ENCODE results near the gene ILK.
A peak's percentile ranks its signal among the peaks of the same experiment; 100 is the strongest.

ILK gene

DNA sequence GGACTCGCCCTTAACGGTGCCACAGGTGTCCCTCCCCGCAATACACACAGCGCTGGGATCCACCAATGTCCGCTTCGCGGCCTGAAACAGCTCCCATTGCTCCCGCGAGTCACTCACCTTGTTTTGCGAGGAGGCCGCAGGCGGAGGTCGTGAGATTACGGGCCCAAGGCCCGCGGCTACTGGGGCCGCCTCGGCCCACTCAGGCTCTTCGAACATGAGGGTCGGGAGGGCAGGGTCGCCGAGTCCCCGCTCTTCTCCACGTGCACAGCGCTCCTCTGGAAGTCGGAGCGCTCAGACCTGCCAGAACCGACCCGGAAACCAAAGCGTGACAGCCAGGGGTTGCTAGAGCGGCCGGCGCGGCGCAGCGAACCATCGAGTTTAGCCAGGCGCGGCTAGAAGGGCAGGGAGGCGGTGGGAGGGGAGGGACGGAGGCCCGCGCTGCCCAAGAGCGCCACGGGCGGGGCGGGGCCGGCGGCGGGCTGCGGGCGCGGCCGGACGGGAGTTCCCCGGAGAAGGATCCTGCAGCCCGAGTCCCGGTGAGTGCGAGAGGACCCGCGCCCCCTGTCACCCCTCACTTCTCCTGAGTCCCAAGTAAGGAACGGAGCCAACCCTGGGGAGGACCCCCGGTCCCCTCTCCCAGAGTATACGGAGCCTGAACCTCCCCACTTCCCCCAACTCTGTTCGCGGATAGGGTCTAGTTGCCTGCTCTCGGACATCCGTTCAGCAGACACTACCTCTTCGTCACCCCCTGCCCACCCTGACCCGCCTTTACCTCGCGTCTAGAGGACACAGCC, at the start of gene ILK, which contains the start of gene RRP8:
Gene ILK, plus strand, starts transcription at position 488 of the 794 bp plus-strand sequence. CDS start 498 bp downstream, outside the sequence.
Gene RRP8, minus strand, starts transcription at position 330 of the 794 bp plus-strand sequence. Its CDS starts 114 bp downstream, at position 216.
- TF ChIP-seq POLR2AphosphoS5 (IDR thresholded peaks at IDR 0.05; ENCODE audit: borderline replicate concordance, low read depth, low read length) = peak; percentile 84; the same call in 1 of the 2 replicates
- TF ChIP-seq FOXP2 (optimal IDR thresholded peaks at IDR 0.05; ENCODE audit: control extremely low read depth, extremely low read length, insufficient read depth) = no peak
- no peak for DNase-seq (ENCODE audit: low read depth, low spot score)
- Histone ChIP-seq H3K9me3 (ENCODE audit: low read depth, low read length) (no peaks in the 10 kb centered on the region), H3K9ac (ENCODE audit: insufficient read length) (peak within 1 kb of the TSS; percentile 94), H3K36me3 (ENCODE audit: insufficient read depth, low read length) (peaks cover 40% of the 10 kb centered on the region), H3K4me3 (peak within 1 kb of the TSS; percentile 98), H3K27ac (peak within 1 kb of the TSS; percentile 27)

DNA sequence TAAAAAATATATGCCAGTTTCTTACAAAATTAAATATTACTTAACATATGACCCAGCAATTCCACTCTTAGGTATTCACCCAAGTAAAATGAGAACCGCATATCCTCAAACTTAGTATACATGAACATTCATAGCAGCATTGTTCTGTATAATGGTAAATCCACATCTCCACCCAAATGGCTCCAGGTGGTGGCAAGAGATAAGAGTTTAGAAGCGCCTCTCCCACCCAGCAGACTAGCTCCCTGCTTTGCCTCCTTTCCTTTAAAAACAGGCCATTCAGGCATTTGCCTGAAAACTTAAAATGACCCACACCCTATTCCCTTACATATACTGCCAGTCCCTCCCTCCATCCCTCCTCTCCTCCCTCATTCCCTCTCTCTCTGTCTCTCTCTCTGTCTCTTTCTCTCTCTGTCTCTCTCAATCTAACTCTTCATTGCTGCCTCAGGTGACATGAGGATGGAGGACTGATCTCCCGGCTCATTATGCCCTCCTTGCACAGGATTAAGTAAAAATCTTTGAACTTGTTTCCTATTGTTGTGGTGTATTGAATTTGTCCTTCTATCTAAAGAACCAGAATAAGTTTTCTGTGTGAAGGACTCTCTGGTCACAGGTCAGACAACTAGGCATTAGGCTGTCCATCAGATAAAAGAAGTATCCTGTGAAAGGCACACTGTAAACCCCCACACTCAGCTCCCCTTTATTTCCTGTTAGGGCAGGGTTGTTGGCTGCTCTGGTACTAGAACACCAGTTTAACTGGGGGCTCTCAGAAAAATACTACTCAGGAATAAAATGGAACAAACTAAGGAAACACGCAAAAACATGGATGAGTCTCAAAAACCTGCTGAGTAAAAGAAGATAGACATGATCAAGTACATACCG, 48.5 kb upstream of the ILK start:
- Histone ChIP-seq H3K9ac (ENCODE audit: insufficient read length) (no peak overlapping the region), H3K9me3 (ENCODE audit: low read depth, low read length) (no peaks in the 10 kb centered on the region), H3K36me3 (ENCODE audit: insufficient read depth, low read length) (no peaks in the 10 kb centered on the region), H3K4me3 (no peak overlapping the region), H3K27ac (no peak overlapping the region)
- TF ChIP-seq EZH2 (IDR thresholded peaks at IDR 0.05) (no peak), POLR2AphosphoS5 (IDR thresholded peaks at IDR 0.05; ENCODE audit: borderline replicate concordance, low read depth, low read length) (no peak), FOXP2 (optimal IDR thresholded peaks at IDR 0.05; ENCODE audit: control extremely low read depth, extremely low read length, insufficient read depth) (no peak)
- no peak for DNase-seq (ENCODE audit: low read depth, low spot score)

DNA sequence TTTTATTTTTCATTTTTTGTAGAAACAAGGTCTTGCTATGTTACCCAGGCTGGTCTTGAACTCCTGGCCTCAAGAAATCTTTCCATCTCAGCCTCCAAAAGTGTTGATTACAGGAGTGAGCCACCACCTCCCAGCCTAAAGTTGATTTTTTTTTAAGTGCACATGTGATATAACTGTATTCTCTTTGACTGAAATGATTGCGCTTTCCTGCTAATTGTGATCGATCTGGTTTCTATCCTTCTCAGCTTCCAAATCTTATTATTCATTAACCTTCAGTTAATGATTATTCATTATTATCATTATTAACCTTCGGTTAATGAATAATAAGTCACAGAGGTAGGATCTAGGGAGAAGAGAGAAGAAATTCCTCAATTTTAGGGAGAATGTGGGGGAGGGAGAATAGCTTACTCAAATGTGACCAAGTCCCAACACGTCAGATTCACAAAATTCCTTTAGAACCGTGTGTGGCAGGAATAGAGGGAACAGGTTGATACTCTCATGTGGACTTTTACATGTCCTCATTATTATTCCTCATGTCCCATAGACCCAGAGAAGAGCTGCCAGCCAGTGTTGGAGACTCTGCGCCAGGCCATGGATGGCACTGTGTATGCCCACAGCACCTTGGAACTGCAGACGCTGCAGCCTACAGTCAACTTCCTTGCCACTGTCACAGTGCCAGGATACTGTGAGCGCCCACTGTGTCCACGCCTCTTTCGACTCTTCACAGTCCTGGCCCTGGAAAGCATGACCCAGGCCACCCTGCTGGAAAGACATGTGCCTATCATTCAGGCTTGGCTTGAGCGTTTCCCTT, 47.2 kb upstream of the ILK start:
- no peak overlapping the region for H3K4me3 ChIP-seq
- TF ChIP-seq EZH2 (IDR thresholded peaks at IDR 0.05) (no peak), POLR2AphosphoS5 (IDR thresholded peaks at IDR 0.05; ENCODE audit: borderline replicate concordance, low read depth, low read length) (no peak), FOXP2 (optimal IDR thresholded peaks at IDR 0.05; ENCODE audit: control extremely low read depth, extremely low read length, insufficient read depth) (no peak)
- no peak overlapping the region for H3K9ac ChIP-seq (ENCODE audit: insufficient read length)

DNA sequence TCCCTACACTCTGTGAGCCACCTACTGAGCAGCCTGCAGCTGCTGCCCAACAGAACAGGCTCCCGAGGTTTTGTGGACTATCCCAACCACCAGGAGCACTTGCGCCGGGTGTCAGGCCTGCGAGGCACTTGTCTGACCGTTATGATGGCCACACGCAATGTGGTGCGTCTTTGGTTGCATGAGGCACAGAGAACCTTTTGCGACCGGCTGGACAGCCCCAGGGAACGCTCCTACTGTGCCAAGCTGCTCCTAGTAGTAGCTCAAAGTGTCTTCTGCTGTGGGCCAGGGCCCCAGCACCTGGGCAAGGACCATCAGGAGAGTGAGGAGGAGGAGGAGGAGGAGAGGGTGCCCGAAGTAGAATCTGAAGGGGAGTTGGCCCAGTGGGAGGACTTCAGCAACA, 46.5 kb upstream of the ILK start:
- no peak for TF ChIP-seq POLR2AphosphoS5 (IDR thresholded peaks at IDR 0.05; ENCODE audit: borderline replicate concordance, low read depth, low read length)
- no peak for TF ChIP-seq EZH2 (IDR thresholded peaks at IDR 0.05)
- no peak for TF ChIP-seq FOXP2 (optimal IDR thresholded peaks at IDR 0.05; ENCODE audit: control extremely low read depth, extremely low read length, insufficient read depth)
- no peak overlapping the region for H3K4me3 ChIP-seq

More for the DNA sequence above, 47.2 kb upstream of the ILK start:
- DNase-seq (ENCODE audit: low read depth, low spot score) = no peak
- Histone ChIP-seq H3K27ac (no peak overlapping the region), H3K9me3 (ENCODE audit: low read depth, low read length) (no peaks in the 10 kb centered on the region), H3K36me3 (ENCODE audit: insufficient read depth, low read length) (no peaks in the 10 kb centered on the region)

DNA sequence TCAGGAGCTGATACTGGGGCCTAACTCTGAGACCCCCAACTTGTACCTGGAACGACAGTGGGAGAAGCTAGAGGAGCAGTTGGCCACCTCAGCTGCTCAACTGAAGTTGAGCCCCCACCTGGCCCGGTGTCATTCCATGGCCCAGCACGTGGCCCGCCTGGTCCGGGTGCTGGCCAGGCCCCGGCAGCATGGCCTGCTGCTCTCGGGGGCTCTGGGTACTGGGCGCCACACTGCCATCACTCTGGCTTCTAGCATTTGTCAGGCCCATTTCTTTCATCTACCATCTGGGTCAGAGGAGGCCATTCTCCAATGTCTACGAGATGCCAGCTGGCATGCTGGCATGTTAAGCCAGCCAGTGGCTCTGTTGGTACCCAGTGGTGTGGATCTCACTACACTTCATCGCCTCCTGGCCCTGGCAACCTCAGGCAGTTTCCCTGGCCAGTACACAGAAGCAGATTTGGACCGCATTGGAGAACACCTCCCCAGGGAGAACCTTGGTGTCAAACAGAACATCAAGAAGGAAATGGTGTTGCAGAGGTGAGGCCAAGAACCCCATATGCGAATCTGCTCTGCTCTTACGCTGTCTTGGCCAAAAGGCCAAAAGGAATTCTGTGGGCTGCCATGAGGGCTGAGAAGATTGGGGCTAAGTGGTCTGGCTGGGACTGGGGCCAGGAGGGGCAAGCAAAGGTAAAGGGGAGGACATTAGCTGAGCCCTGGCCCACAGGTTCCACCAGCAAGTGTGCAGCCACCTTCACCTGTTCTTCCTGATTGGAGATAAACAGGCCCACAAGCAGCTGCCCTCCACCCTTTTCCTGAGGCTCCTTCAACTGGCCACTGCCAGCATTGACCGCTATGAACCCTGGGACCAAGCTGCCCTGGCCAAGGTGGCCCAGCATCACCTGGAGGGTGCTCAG, 45.6 kb upstream of the ILK start:
- Histone ChIP-seq H3K4me3 (no peak overlapping the region), H3K9me3 (ENCODE audit: low read depth, low read length) (no peaks in the 10 kb centered on the region)

More for the DNA sequence above, 46.5 kb upstream of the ILK start:
- Histone ChIP-seq H3K9me3 (ENCODE audit: low read depth, low read length) (no peaks in the 10 kb centered on the region), H3K9ac (ENCODE audit: insufficient read length) (no peak overlapping the region), H3K27ac (no peak overlapping the region), H3K36me3 (ENCODE audit: insufficient read depth, low read length) (no peaks in the 10 kb centered on the region)
- no peak for DNase-seq (ENCODE audit: low read depth, low spot score)

DNA sequence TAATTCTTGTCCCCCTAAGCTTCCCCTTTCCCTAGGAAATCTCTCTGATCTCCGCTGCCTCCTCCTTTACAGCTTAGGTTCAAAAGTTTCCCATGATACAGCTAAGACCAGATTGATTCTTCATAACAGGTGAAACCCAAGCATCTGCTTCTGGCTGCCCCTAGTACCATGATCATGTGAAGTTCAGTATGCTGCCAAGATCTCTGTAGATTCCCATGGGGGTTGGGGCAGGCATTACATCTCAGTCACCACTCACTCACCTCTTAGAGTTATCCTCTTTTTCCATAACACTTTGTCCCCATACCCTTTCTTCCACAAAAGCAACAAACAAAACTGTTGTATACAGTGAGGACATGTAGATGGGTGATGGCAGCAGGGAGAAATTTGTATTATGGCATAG, 44.2 kb upstream of the ILK start:
- TF ChIP-seq POLR2AphosphoS5 (IDR thresholded peaks at IDR 0.05; ENCODE audit: borderline replicate concordance, low read depth, low read length) = no peak
- no peak for TF ChIP-seq FOXP2 (optimal IDR thresholded peaks at IDR 0.05; ENCODE audit: control extremely low read depth, extremely low read length, insufficient read depth)
- TF ChIP-seq EZH2 (IDR thresholded peaks at IDR 0.05) = no peak
- Histone ChIP-seq H3K9ac (ENCODE audit: insufficient read length) (no peak overlapping the region), H3K27ac (no peak overlapping the region), H3K9me3 (ENCODE audit: low read depth, low read length) (no peaks in the 10 kb centered on the region), H3K4me3 (no peak overlapping the region), H3K36me3 (ENCODE audit: insufficient read depth, low read length) (no peaks in the 10 kb centered on the region)
- DNase-seq (ENCODE audit: low read depth, low spot score) = no peak

More for the DNA sequence above, 45.6 kb upstream of the ILK start:
- Histone ChIP-seq H3K27ac (no peak overlapping the region), H3K36me3 (ENCODE audit: insufficient read depth, low read length) (no peaks in the 10 kb centered on the region), H3K9ac (ENCODE audit: insufficient read length) (no peak overlapping the region)
- no peak for TF ChIP-seq POLR2AphosphoS5 (IDR thresholded peaks at IDR 0.05; ENCODE audit: borderline replicate concordance, low read depth, low read length)
- no peak for TF ChIP-seq FOXP2 (optimal IDR thresholded peaks at IDR 0.05; ENCODE audit: control extremely low read depth, extremely low read length, insufficient read depth)
- DNase-seq (ENCODE audit: low read depth, low spot score) = no peak

DNA sequence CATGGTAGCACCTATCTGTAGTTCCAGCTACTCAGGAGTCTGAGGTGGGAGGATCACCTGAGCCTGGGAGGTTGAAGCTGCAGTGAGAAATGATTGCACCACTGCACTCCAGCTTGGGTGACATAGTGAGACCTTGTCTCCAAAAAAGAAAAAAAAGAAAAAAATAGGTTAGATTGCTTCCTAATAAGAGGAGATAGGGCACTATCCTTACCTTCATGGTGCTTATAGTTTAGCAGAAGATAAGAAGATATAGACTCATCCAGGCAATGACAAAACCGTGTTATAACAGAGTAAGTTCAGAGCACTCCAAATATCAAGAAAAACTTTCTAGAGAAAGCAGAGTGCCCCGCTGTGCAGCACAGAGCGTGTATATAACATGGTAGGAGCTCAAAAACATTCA, 42.3 kb upstream of the ILK start:
- no peak overlapping the region for H3K9ac ChIP-seq (ENCODE audit: insufficient read length)
- DNase-seq (ENCODE audit: low read depth, low spot score) = no peak
- H3K4me3 ChIP-seq = no peak overlapping the region

More for the DNA sequence above, 42.3 kb upstream of the ILK start:
- TF ChIP-seq FOXP2 (optimal IDR thresholded peaks at IDR 0.05; ENCODE audit: control extremely low read depth, extremely low read length, insufficient read depth) = no peak
- TF ChIP-seq POLR2AphosphoS5 (IDR thresholded peaks at IDR 0.05; ENCODE audit: borderline replicate concordance, low read depth, low read length) = no peak
- TF ChIP-seq EZH2 (IDR thresholded peaks at IDR 0.05) = no peak
- no peaks in the 10 kb centered on the region for H3K9me3 ChIP-seq (ENCODE audit: low read depth, low read length)
- no peaks in the 10 kb centered on the region for H3K36me3 ChIP-seq (ENCODE audit: insufficient read depth, low read length)
- H3K27ac ChIP-seq = no peak overlapping the region

Measured in SK-N-MC (cell line).